ENCODE measurements around the gene UBXN11. TPM values are rescaled to one million over a fixed set of nuclear protein-coding genes. Genes with fewer than 3 reads are reported as not detected.
"Not testable (repeated sequence)": the region's sequence is repeated elsewhere in the genome, so short reads cannot be mapped to it uniquely, and the experiment has no call there.

UBXN11 gene
- total RNA-seq, 1 experiment from 2014 or later, result 12.5 TPM

GRCh38 chr1:26330276-26330675, 23.8 kb upstream of the UBXN11 start:
- no peaks in the 10 kb centered on the region for H3K9me3 Mint-ChIP-seq (ENCODE audit: unreplicated experiment)
- CTCF ChIA-PET, result no interaction called here
- no peak for TF ChIP-seq CTCF (IDR thresholded peaks at IDR 0.05; ENCODE audit: insufficient read depth in 1 of 2, low read depth in 1 of 2, low read length in 1 of 2, severe bottlenecking in 1 of 2, unreplicated experiment in 1 of 2)

DNA sequence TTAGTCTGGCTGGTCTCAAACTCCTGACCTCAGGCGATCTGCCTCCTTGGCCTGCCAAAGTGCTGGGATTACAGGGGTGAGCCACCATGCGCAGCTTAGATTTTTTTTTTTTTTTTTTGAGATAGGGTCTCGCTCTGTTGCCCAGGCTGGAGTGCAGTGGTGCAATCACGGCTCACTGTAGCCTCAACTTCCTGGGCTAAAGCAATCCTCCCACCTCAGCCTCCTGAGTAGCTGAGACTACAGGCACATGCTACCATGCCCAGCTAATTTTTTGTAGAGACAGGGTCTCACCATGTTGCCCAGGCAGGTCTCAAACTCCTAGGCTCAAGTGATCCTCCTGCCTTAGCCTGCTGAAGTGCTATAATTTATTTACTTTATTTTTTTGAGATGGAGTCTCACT, 22.9 kb upstream of the UBXN11 start:
- H3K27me3 Mint-ChIP-seq (ENCODE audit: insufficient read depth, unreplicated experiment); H3K27ac Mint-ChIP-seq (ENCODE audit: unreplicated experiment); H3K27me3 ChIP-seq (replicated peaks; ENCODE audit: control insufficient read depth, insufficient read depth, low read length); BruUV-seq (replicated peaks); H3K4me3 Mint-ChIP-seq (ENCODE audit: unreplicated experiment); H3K9me3 Mint-ChIP-seq (ENCODE audit: unreplicated experiment); H3K4me1 ChIP-seq; POLR2A ChIA-PET; CTCF ChIA-PET; H3K4me1 Mint-ChIP-seq (ENCODE audit: low read depth, unreplicated experiment); intact Hi-C loops (cut with micrococcal nuclease; ENCODE audit: unreplicated experiment); H3K4me3 ChIP-seq (ENCODE audit: low read depth, low read length); DNase-seq; H3K36me3 ChIP-seq (ENCODE audit: control insufficient read depth, insufficient read depth, low read length); H3K9me3 ChIP-seq: not testable (repeated sequence)
- H3K36me3 Mint-ChIP-seq (ENCODE audit: insufficient read depth, unreplicated experiment), result peaks cover 85% of the 10 kb centered on the region

More at GRCh38 chr1:26330276-26330675, 23.8 kb upstream of the UBXN11 start:
- no TSS peak for BruUV-seq (replicated peaks)
- no peak for DNase-seq
- H3K27ac Mint-ChIP-seq (ENCODE audit: unreplicated experiment), result no peak overlapping the region
- H3K4me1 Mint-ChIP-seq (ENCODE audit: low read depth, unreplicated experiment), result no peaks in the 10 kb centered on the region
- intact Hi-C loops (cut with micrococcal nuclease; ENCODE audit: unreplicated experiment), result no loop called here
- H3K36me3 Mint-ChIP-seq (ENCODE audit: insufficient read depth, unreplicated experiment), result peaks cover 85% of the 10 kb centered on the region
- Histone ChIP-seq H3K4me3 (ENCODE audit: low read depth, low read length) (no peak overlapping the region), H3K27me3 (replicated peaks; ENCODE audit: control insufficient read depth, insufficient read depth, low read length) (no peaks in the 10 kb centered on the region), H3K4me1 (no peaks in the 10 kb centered on the region), H3K36me3 (ENCODE audit: control insufficient read depth, insufficient read depth, low read length) (no peaks in the 10 kb centered on the region), H3K9me3 (no peaks in the 10 kb centered on the region)
- no peaks in the 10 kb centered on the region for H3K27me3 Mint-ChIP-seq (ENCODE audit: insufficient read depth, unreplicated experiment)
- H3K4me3 Mint-ChIP-seq (ENCODE audit: unreplicated experiment), result no peak overlapping the region
- POLR2A ChIA-PET, result no interaction called here

GRCh38 chr1:26328597-26328996, 22.2 kb upstream of the UBXN11 start:
- intact Hi-C loops (cut with micrococcal nuclease; ENCODE audit: unreplicated experiment), result no loop called here
- H3K27ac Mint-ChIP-seq (ENCODE audit: unreplicated experiment), result peak overlapping the region; percentile 55
- TF ChIP-seq CTCF (IDR thresholded peaks at IDR 0.05; ENCODE audit: insufficient read depth in 1 of 2, low read depth in 1 of 2, low read length in 1 of 2, severe bottlenecking in 1 of 2, unreplicated experiment in 1 of 2), result no peak
- H3K4me3 Mint-ChIP-seq (ENCODE audit: unreplicated experiment), result no peak overlapping the region
- BruUV-seq (replicated peaks), result no TSS peak
- ChIA-PET CTCF (no interaction called here), POLR2A (no interaction called here)
- no peak for DNase-seq
- no peaks in the 10 kb centered on the region for H3K4me1 Mint-ChIP-seq (ENCODE audit: low read depth, unreplicated experiment)
- no peaks in the 10 kb centered on the region for H3K36me3 ChIP-seq (ENCODE audit: control insufficient read depth, insufficient read depth, low read length)
- H3K27me3 Mint-ChIP-seq (ENCODE audit: insufficient read depth, unreplicated experiment), result no peaks in the 10 kb centered on the region
- H3K9me3 Mint-ChIP-seq (ENCODE audit: unreplicated experiment), result no peaks in the 10 kb centered on the region
- H3K36me3 Mint-ChIP-seq (ENCODE audit: insufficient read depth, unreplicated experiment), result peaks cover 87% of the 10 kb centered on the region
- no peaks in the 10 kb centered on the region for H3K9me3 ChIP-seq
- no peaks in the 10 kb centered on the region for H3K27me3 ChIP-seq (replicated peaks; ENCODE audit: control insufficient read depth, insufficient read depth, low read length)
- H3K4me3 ChIP-seq (ENCODE audit: low read depth, low read length), result no peak overlapping the region
- no peaks in the 10 kb centered on the region for H3K4me1 ChIP-seq

DNA sequence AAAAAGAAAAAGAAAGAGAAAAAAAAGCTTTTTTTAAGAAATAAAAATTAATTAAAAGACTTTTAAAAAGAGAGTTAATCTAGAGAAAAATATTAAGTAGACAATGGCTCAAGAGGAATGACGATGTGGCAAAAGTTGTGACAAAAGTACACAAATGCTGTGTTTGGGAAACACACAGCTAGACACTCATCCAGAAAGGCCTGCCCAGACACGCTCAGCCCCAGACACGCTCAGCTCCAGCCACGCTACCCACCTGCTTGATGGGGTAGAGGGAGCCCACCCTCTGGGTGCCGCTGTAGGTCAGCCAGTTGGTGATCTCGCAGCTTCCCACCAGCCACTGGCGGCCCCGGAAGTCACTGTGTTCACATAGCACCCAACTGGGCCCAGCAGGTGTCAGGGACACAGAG, 21.5 kb upstream of the UBXN11 start:
- ChIA-PET POLR2A (no interaction called here), CTCF (no interaction called here)
- Mint-ChIP-seq H3K27me3 (ENCODE audit: insufficient read depth, unreplicated experiment) (no peaks in the 10 kb centered on the region), H3K4me1 (ENCODE audit: low read depth, unreplicated experiment) (no peaks in the 10 kb centered on the region), H3K36me3 (ENCODE audit: insufficient read depth, unreplicated experiment) (peaks cover 91% of the 10 kb centered on the region), H3K9me3 (ENCODE audit: unreplicated experiment) (no peaks in the 10 kb centered on the region), H3K4me3 (ENCODE audit: unreplicated experiment) (no peak overlapping the region), H3K27ac (ENCODE audit: unreplicated experiment) (peak overlapping the region; percentile 55)
- H3K4me1 ChIP-seq, result no peaks in the 10 kb centered on the region
- no peaks in the 10 kb centered on the region for H3K27me3 ChIP-seq (replicated peaks; ENCODE audit: control insufficient read depth, insufficient read depth, low read length)
- no peak for DNase-seq
- no peaks in the 10 kb centered on the region for H3K9me3 ChIP-seq
- TF ChIP-seq CTCF (IDR thresholded peaks at IDR 0.05; ENCODE audit: insufficient read depth in 1 of 2, low read depth in 1 of 2, low read length in 1 of 2, severe bottlenecking in 1 of 2, unreplicated experiment in 1 of 2), result no peak
- no peak overlapping the region for H3K4me3 ChIP-seq (ENCODE audit: low read depth, low read length)
- H3K36me3 ChIP-seq (ENCODE audit: control insufficient read depth, insufficient read depth, low read length), result no peaks in the 10 kb centered on the region
- BruUV-seq (replicated peaks), result no TSS peak
- intact Hi-C loops (cut with micrococcal nuclease; ENCODE audit: unreplicated experiment), result no loop called here
